ENCODE measurements around the gene UBE2L5. TPM values are rescaled to one million over a fixed set of nuclear protein-coding genes. Genes with fewer than 3 reads are reported as not detected.

UBE2L5 gene
- total RNA-seq, 1 experiment from 2014 or later = not detected

DNA sequence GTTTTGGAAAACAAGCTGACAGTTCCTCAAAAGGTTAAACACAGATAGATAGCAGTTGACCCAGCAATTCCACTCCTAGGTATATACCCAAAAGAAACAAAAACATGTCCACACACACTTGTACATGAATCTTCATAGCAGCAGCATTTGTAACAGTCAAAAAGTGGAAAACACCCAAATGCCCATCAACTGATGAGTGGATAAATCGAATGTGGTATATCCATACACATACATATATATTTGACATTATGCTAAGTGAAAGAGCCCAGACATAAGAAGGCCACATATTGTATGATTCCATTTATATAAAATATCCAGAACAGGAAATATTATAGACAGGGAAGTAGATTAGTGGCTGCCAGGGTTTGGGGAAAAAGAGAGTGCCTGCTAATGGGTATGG, 51.4 kb downstream of the UBE2L5 start:
- POLR2A ChIA-PET = no interaction called here
- TF ChIP-seq, protein P1, sequence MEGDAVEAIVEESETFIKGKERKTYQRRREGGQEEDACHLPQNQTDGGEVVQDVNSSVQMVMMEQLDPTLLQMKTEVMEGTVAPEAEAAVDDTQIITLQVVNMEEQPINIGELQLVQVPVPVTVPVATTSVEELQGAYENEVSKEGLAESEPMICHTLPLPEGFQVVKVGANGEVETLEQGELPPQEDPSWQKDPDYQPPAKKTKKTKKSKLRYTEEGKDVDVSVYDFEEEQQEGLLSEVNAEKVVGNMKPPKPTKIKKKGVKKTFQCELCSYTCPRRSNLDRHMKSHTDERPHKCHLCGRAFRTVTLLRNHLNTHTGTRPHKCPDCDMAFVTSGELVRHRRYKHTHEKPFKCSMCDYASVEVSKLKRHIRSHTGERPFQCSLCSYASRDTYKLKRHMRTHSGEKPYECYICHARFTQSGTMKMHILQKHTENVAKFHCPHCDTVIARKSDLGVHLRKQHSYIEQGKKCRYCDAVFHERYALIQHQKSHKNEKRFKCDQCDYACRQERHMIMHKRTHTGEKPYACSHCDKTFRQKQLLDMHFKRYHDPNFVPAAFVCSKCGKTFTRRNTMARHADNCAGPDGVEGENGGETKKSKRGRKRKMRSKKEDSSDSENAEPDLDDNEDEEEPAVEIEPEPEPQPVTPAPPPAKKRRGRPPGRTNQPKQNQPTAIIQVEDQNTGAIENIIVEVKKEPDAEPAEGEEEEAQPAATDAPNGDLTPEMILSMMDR (IDR thresholded peaks at IDR 0.05; ENCODE audit: unreplicated experiment) = no peak
- CTCF ChIA-PET = no interaction called here
- no peak for DNase-seq (ENCODE audit: unreplicated experiment)
- BruUV-seq (replicated peaks) = no TSS peak
- intact Hi-C loops (cut with micrococcal nuclease) = no loop called here
- Mint-ChIP-seq H3K27ac (ENCODE audit: low read depth, unreplicated experiment) (no peak overlapping the region), H3K4me3 (ENCODE audit: unreplicated experiment) (no peak overlapping the region), H3K27me3 (ENCODE audit: insufficient read depth, unreplicated experiment) (no peaks in the 10 kb centered on the region), H3K4me1 (ENCODE audit: insufficient read depth, unreplicated experiment) (no peaks in the 10 kb centered on the region), H3K9me3 (ENCODE audit: unreplicated experiment) (no peaks in the 10 kb centered on the region), H3K36me3 (ENCODE audit: insufficient read depth, unreplicated experiment) (no peaks in the 10 kb centered on the region)

DNA sequence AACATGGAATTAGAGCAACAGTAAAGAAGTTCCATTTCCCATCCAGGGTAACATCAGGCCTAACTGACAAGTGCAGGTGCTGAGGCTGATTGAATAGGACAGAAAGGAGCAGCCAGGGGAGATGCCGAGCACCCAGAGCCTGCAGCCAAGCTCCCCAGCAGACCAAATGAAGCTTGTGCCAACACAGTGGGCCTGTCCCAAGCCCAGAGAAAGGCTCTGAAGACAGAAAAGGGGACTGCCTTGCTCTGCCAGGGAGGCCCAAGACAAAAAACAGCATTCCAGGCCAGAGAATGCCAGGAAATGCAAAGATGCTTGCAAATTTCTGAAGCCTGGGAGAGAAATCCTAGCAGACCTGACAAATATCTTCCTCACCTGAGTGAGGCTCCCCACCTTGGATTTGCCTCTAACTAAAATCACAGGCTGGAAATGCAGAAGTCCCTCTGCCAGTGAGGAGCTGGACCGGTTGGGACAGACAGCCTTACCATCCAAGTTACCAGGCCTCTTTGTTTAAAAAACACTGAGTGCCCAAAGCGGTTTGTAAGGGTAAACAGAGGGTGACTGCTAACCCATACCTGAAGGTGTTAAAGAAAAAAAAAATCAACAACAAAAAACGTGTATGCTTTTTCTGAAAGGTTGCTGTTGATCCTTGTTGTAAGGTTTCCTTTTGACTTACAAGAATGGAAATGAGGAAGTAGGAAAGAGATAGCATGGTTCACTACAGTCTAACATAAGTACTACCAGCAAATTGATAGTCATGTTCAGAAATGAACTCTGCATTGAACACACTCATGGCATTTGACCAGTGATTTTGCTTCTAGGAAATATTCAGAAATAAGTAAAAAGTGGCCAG, 55.3 kb downstream of the UBE2L5 start:
- ChIA-PET POLR2A (no interaction called here), CTCF (no interaction called here)
- Mint-ChIP-seq H3K27me3 (ENCODE audit: insufficient read depth, unreplicated experiment) (no peaks in the 10 kb centered on the region), H3K36me3 (ENCODE audit: insufficient read depth, unreplicated experiment) (no peaks in the 10 kb centered on the region), H3K9me3 (ENCODE audit: unreplicated experiment) (no peaks in the 10 kb centered on the region), H3K4me1 (ENCODE audit: insufficient read depth, unreplicated experiment) (no peaks in the 10 kb centered on the region), H3K4me3 (ENCODE audit: unreplicated experiment) (no peak overlapping the region), H3K27ac (ENCODE audit: low read depth, unreplicated experiment) (no peak overlapping the region)
- TF ChIP-seq, protein P1 (IDR thresholded peaks at IDR 0.05; ENCODE audit: unreplicated experiment) = no peak
- no TSS peak for BruUV-seq (replicated peaks)
- intact Hi-C loops (cut with micrococcal nuclease) = no loop called here
- DNase-seq (ENCODE audit: unreplicated experiment) = no peak

Other genes starting within 250 kb of the UBE2L5 start
- gene KATNAL1, start 114.9 kb upstream of the UBE2L5 start, total RNA-seq (2022) = 6.1 and 10.7 TPM in 2 replicates
- 302 and 307 TPM in 2 replicates for gene HMGB1, start 43.4 kb downstream of the UBE2L5 start, total RNA-seq (2022)
- 9.8 and 11.8 TPM in 2 replicates for gene USPL1, start 195.4 kb downstream of the UBE2L5 start, total RNA-seq (2022)